ENCODE measurements around the gene TRIP12. TPM values are rescaled to one million over a fixed set of nuclear protein-coding genes. Genes with fewer than 3 reads are reported as not detected.

Gene TRIP12
- total RNA-seq, 4 donors from 2014 or later = 112 to 156 (median 129) TPM

DNA sequence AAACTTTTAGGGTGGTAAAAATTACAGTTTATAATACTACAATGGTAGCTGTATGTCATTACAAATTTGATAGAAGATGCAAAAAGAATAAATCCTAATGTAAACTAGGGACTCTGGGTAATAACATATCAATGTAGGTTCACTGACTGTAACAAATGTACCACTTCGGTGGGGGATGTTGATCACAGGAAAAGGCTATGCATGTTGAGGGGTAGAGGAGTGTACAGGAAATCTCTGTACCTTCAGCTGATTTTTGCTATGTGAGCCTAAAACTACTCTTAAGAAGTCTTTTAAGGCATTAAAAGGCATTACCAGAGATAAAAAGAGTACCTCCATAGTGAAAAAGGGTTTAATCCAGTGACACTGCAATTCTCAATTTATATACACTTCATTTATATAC is 25.0 kb downstream of the TRIP12 start:
- 64 to 75% methylated on average over 1 of the region's 1 CpG for WGBS, 2 donors
- intact Hi-C loops (cut with DNase I; ENCODE audit: low total_unique reads) = no loop called here
- TF ChIP-seq, protein P1, sequence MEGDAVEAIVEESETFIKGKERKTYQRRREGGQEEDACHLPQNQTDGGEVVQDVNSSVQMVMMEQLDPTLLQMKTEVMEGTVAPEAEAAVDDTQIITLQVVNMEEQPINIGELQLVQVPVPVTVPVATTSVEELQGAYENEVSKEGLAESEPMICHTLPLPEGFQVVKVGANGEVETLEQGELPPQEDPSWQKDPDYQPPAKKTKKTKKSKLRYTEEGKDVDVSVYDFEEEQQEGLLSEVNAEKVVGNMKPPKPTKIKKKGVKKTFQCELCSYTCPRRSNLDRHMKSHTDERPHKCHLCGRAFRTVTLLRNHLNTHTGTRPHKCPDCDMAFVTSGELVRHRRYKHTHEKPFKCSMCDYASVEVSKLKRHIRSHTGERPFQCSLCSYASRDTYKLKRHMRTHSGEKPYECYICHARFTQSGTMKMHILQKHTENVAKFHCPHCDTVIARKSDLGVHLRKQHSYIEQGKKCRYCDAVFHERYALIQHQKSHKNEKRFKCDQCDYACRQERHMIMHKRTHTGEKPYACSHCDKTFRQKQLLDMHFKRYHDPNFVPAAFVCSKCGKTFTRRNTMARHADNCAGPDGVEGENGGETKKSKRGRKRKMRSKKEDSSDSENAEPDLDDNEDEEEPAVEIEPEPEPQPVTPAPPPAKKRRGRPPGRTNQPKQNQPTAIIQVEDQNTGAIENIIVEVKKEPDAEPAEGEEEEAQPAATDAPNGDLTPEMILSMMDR (IDR thresholded peaks at IDR 0.05) = no peak
- no peak for TF ChIP-seq POLR2A (IDR thresholded peaks at IDR 0.05)
- H3K4me3 ChIP-seq (ENCODE audit: low read depth, poor library complexity, severe bottlenecking) = no peak overlapping the region
- no peak for DNase-seq (ENCODE audit: low spot score in 2 of 2)

DNA sequence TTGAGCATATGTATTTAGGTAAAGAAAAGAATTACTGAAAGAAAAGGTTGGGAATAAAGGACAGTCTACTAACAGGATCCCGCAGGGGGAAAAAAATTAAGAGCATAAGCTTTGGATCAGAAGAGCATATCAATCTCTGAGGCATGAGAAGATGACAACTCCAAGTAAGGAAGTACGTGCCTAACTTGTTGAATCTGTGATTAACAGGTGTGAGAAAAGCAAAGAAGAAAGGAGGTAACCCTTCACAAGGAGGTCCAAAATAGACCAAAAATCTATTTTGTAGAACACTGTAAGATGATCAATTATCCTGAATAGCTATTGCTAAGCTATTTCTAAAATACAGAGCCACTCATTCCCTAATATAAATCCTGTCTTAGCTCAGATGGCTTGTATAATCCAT is 32.8 kb downstream of the TRIP12 start:
- intact Hi-C loops (cut with DNase I; ENCODE audit: low total_unique reads) = no loop called here
- TF ChIP-seq POLR2A (IDR thresholded peaks at IDR 0.05) = no peak
- TF ChIP-seq, protein P1 (IDR thresholded peaks at IDR 0.05) = no peak
- no peak overlapping the region for H3K4me3 ChIP-seq (ENCODE audit: low read depth, poor library complexity, severe bottlenecking)
- WGBS, 2 donors = 86 to 88% methylated on average over 2 of the region's 2 CpGs
- DNase-seq (ENCODE audit: low spot score in 2 of 2) = no peak

DNA sequence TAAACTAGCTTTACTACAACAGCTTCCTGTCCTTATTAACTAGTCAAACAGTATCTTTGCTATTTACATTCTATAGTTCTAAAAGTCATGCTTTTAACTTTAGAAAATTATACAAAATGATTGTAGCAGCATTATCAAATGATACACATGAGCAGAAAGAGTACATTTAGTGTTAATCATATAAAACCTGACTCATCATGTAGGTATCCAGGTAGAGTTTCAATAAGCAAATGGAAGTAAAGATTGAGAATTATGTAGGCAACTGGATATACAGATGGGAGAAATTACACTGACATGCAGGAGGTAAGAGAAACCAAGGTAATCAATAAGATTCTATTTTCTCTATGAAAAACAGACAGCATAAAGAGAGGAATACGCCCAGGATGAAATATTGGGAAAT is 33.8 kb downstream of the TRIP12 start:
- 98 to 100% methylated on average over 1 of the region's 1 CpG for WGBS, 2 donors
- no peak overlapping the region for H3K4me3 ChIP-seq (ENCODE audit: low read depth, poor library complexity, severe bottlenecking)
- no peak for DNase-seq (ENCODE audit: low spot score in 2 of 2)
- no peak for TF ChIP-seq POLR2A (IDR thresholded peaks at IDR 0.05)
- TF ChIP-seq, protein P1 (IDR thresholded peaks at IDR 0.05) = no peak
- intact Hi-C loops (cut with DNase I; ENCODE audit: low total_unique reads) = no loop called here

DNA sequence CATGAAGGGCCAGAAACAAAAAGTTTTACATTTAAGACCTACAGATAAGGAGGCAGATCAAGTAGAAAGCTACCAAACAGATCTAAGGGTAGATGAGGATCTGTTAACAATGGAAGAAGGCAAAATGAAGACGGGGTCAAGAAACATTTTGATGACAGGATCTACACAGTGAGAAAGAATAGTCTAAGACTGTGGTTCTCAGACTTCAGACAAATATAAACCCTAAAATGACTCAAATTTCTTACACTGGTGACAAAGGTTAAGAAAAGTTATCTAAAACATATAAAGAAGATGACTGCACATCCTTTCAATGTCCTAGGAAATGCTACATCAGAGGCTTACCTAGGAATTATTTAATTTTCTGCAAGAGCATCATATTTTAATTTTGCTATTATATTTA is 34.4 kb downstream of the TRIP12 start:
- TF ChIP-seq POLR2A (IDR thresholded peaks at IDR 0.05) = no peak
- TF ChIP-seq, protein P1 (IDR thresholded peaks at IDR 0.05) = no peak
- no peak overlapping the region for H3K4me3 ChIP-seq (ENCODE audit: low read depth, poor library complexity, severe bottlenecking)
- intact Hi-C loops (cut with DNase I; ENCODE audit: low total_unique reads) = no loop called here
- no peak for DNase-seq (ENCODE audit: low spot score in 2 of 2)
- WGBS, 2 donors = 88 to 91% methylated on average over 1 of the region's 1 CpG

DNA sequence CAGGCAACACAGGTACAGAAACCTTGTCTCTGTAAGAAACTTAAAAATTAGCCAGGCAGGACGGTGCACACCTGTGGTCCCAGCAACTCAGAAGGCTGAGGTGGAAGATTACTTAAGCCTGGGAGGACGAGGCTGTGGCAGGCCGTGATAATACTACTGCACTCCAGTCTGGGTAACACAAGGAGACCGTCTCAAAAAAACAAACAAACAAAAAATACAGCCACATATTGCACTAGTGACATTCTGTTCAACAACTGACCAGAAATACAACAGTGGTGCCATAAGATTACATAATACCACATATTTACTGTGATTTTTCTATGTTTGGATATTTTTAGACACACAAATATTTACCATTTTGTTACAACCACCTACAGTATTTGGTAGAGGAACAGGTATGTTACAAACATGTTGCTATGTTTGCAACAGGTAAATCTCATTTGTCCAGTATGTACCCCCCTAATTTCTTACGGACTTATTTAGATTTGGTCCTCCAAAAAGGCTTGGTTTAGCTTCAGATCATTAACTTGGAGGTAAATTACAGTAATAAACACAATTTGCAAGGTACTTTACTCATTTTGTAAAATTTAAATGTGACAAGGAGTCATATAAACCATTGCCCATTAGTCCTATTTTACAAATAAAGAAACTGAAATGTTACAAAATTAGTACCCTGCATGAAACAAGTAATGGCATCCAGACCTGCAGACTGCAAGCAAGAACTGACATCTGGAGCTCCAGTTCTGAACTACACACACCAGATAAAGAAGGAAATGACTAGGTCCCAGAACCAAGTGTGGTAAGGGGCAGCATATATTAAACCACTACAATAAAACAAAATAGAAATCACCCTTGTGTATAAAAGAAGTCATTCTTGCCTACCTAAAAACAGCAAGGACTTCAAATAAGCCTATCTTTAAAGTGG is 36.8 kb downstream of the TRIP12 start:
- intact Hi-C loops (cut with DNase I; ENCODE audit: low total_unique reads) = no loop called here
- no peak for DNase-seq (ENCODE audit: low spot score in 2 of 2)
- WGBS, 2 donors = 83 to 88% methylated on average over 5 of the region's 5 CpGs
- no peak for TF ChIP-seq POLR2A (IDR thresholded peaks at IDR 0.05)
- TF ChIP-seq, protein P1 (IDR thresholded peaks at IDR 0.05) = no peak
- H3K4me3 ChIP-seq (ENCODE audit: low read depth, poor library complexity, severe bottlenecking) = no peak overlapping the region
